Vagina (tissue), 2 donors: ENCODE results near the gene MUC6. TPM values are rescaled to one million over a fixed set of nuclear protein-coding genes. Genes with fewer than 3 reads are reported as not detected.

Experiments
- DNase-seq, 2 donors: peaks; one replicate each; pipeline ENCODE4 v3.0.0-alpha.2; 2017; ENCODE audit errors: extremely low spot score in 2 of 2
- H3K27ac ChIP-seq: fragments of 200-600 bp; sonication (generic); one replicate; pipeline ENCODE4 v1.5.1; 2019
- H3K27me3 ChIP-seq: fragments of 200-600 bp; sonication (generic); one replicate; pipeline ENCODE4 v1.5.1; 2019
- H3K36me3 ChIP-seq, 2 donors: fragments of 200-600 bp; sonication (generic); one replicate each; pipeline ENCODE4 v1.5.1; 2017 to 2019
- H3K4me1 ChIP-seq: fragments of 200-600 bp; sonication (generic); one replicate; pipeline ENCODE4 v1.5.1; 2019
- H3K4me3 ChIP-seq, 2 donors: fragments of 200-600 bp; sonication (generic); 1 replicate in 1 of 2; 2 replicates in 1 of 2; pipeline ENCODE4 v1.5.1; 2016 to 2019
- H3K9me3 ChIP-seq: fragments of 200-600 bp; sonication (generic); one replicate; pipeline ENCODE4 v1.5.1; 2019
- CTCF ChIP-seq, 3 experiments: fragments of 450-650 bp in 2 of 3; fragments of 200-600 bp in 1 of 3; sonication (generic) in 1 of 3; IDR thresholded peaks; one replicate each; pipeline ENCODE4 v1.5.1; 2017 to 2019; ENCODE audit warnings: antibody characterized with exemption in 3 of 3, mild to moderate bottlenecking in 2 of 3, moderate library complexity in 2 of 3
- POLR2A ChIP-seq, 2 donors: fragments of 450-650 bp; IDR thresholded peaks; one replicate each; pipeline ENCODE4 v1.6.1; 2017; ENCODE audit warnings: antibody characterized with exemption in 2 of 2, mild to moderate bottlenecking in 2 of 2, moderate library complexity in 2 of 2
- POLR2AphosphoS5 ChIP-seq, 2 donors: sonication (generic); formaldehyde crosslinking; IDR thresholded peaks; one replicate each; pipeline ENCODE4 v1.9.0; 2017; ENCODE audit warnings: antibody characterized with exemption in 2 of 2, mild to moderate bottlenecking in 2 of 2, low read depth in 1 of 2; ENCODE audit not compliant: insufficient read depth in 1 of 2
- intact Hi-C: fragments of 100-400 bp; cut with DNase I; formaldehyde crosslinking; loops from one replicate; pipeline ENCODE4 v1.15.1; 2023
- total RNA-seq: library from RNA; depleted of rRNA; stranded (reverse); fragments of >200 nt; gene quantifications from one replicate; pipeline ENCODE4 v1.2.3, GENCODE V29; 2016

The MUC6 gene
- total RNA-seq, 1 donor from 2014 or later: not detected

DNA sequence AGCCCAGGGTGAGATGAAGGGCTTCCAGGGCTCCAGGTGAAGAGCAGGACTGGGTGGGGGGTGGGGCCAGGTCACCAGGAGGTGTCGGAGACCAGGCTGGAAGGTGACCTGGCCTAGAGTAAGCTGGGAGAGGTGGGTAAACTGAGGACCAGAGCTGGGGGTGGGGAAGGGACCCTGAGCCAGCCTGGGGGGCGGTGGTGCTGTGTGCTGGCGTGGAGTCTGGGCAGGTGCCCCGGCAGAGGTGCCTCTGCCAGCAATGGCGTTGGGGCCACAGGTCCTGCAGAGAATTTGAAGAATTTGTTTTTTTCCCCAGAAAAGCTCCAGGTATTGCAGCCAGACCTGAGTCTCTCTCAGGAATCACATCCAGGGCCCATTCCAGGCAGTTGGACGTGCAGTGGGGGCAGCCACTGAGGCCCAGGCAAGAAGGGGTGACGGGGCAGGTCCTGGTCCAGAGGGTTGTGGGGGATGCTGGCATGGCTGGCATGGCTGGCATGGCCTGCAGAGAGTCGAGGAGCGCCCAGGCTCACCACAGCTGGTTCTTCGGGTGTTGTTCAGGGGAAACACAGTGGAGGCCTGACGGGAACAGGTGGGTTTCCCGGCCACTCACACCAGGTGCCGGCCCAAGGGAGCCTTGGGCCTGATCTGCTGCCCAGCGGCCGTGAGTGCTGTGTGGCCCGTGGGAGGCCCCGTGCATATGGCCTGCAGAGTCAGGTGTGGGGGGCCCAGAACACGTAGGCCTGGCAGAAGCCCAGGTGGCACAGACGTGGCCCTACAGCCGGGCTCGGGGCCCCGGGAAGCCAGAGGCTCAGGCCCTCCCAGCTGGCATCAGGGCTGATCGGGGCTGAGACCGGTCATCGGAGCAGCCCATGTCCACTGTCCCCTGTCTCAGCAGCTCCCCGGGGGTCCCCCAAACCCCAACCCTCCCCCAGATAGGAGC is 6.4 kb upstream of the MUC6 start:
- Histone ChIP-seq H3K36me3 (no peaks in the 10 kb centered on the region), H3K4me3 (no peak overlapping the region), H3K4me1 (no peaks in the 10 kb centered on the region), H3K9me3 (no peaks in the 10 kb centered on the region), H3K27me3 (no peaks in the 10 kb centered on the region), H3K27ac (no peak overlapping the region)
- TF ChIP-seq POLR2AphosphoS5 (IDR thresholded peaks at IDR 0.05; ENCODE audit: insufficient read depth in 1 of 2, low read depth in 1 of 2): no peak
- TF ChIP-seq CTCF (IDR thresholded peaks at IDR 0.05): no peak
- TF ChIP-seq POLR2A (IDR thresholded peaks at IDR 0.05): no peak
- no peak for DNase-seq
- intact Hi-C loops: no loop called here

DNA sequence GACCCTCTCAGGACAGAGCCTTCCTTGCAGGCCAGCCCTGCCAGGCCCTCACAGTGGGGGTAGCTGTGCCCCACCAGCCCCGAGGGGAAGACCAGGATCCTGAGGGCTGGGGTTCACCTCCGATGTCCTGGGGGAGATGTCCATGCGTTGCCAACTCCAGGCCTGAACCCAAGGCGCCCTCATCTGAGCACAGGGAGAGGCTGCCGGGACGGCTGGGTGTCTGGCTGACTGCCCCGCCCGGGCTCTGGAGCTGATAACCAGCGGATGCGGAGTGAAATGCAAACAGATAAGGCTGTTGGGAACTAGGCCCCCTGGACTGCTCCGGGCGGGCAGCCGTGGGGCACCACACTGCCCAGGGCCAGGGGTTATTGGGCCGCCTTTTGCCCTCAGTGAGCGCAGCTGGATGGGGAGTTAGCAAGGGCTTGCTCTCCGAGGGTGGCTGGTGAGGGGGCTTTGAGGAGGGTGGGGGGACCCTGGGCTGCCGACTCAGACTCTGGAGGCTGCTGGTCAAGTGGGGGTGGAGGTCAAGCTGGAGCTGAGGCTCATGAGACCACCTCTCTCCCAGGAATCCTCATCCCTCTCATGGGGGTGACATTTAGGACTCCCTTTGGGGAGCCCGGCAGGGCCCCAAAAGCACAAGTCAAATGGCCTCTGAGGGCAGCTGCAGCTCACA is 5.6 kb upstream of the MUC6 start:
- no peak overlapping the region for H3K27ac ChIP-seq
- no peaks in the 10 kb centered on the region for H3K36me3 ChIP-seq
- intact Hi-C loops: no loop called here
- no peaks in the 10 kb centered on the region for H3K27me3 ChIP-seq
- H3K4me1 ChIP-seq: no peaks in the 10 kb centered on the region
- H3K4me3 ChIP-seq: no peak overlapping the region
- TF ChIP-seq POLR2A (IDR thresholded peaks at IDR 0.05) (no peak), POLR2AphosphoS5 (IDR thresholded peaks at IDR 0.05; ENCODE audit: insufficient read depth in 1 of 2, low read depth in 1 of 2) (no peak), CTCF (IDR thresholded peaks at IDR 0.05) (no peak)
- DNase-seq: no peak
- H3K9me3 ChIP-seq: no peaks in the 10 kb centered on the region

- Histone ChIP-seq H3K27ac (no peak overlapping the region), H3K4me3 (no peak overlapping the region), H3K9me3 (no peaks in the 10 kb centered on the region), H3K4me1 (no peaks in the 10 kb centered on the region), H3K36me3 (no peaks in the 10 kb centered on the region), H3K27me3 (no peaks in the 10 kb centered on the region)
- intact Hi-C loops: no loop called here
- TF ChIP-seq CTCF (IDR thresholded peaks at IDR 0.05) (no peak), POLR2AphosphoS5 (IDR thresholded peaks at IDR 0.05; ENCODE audit: insufficient read depth in 1 of 2, low read depth in 1 of 2) (no peak), POLR2A (IDR thresholded peaks at IDR 0.05) (no peak)
- no peak for DNase-seq
Measured at GRCh38 chr11:1041471-1041870, 5.0 kb upstream of the MUC6 start.

DNA sequence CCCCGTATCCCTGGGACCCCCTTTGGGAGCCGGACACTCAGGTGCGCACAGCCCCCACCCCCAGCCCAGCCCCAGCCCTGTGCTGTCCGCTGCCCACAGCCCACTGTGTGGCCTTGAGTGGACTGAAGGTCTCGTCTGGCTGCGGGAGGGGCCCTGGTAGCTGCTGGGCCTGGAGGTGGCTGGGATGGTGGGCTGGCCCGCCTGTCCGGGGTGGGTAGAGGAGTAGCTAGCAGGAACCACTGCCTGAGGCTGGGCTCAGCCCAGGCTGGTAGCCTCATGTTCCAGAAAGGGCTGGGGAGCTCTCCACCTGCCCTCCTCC is 4.6 kb upstream of the MUC6 start:
- DNase-seq: no peak
- Histone ChIP-seq H3K27ac (no peak overlapping the region), H3K27me3 (no peaks in the 10 kb centered on the region), H3K4me3 (no peak overlapping the region), H3K4me1 (no peaks in the 10 kb centered on the region), H3K36me3 (no peaks in the 10 kb centered on the region), H3K9me3 (no peaks in the 10 kb centered on the region)
- no peak for TF ChIP-seq CTCF (IDR thresholded peaks at IDR 0.05)
- no peak for TF ChIP-seq POLR2A (IDR thresholded peaks at IDR 0.05)
- TF ChIP-seq POLR2AphosphoS5 (IDR thresholded peaks at IDR 0.05; ENCODE audit: insufficient read depth in 1 of 2, low read depth in 1 of 2): no peak
- intact Hi-C loops: no loop called here
